Loucy (cell line): ENCODE data around the gene ZNF780B.

Experiments
- EZH2phosphoT487 ChIP-seq: fragments of 200-600 bp; IDR thresholded peaks from 2 replicates; pipeline ENCODE4 v1.6.1; 2018; ENCODE audit warnings: antibody characterized with exemption, mild to moderate bottlenecking, moderate library complexity, borderline replicate concordance
- TF ChIP-seq, protein P1 (sequence below): fragments of 200-600 bp; sonication (generic); conservative IDR thresholded peaks from 2 replicates; pipeline ENCODE4 v1.5.1; 2014; ENCODE audit warnings: mild to moderate bottlenecking, antibody characterized with exemption, low read length

DNA sequence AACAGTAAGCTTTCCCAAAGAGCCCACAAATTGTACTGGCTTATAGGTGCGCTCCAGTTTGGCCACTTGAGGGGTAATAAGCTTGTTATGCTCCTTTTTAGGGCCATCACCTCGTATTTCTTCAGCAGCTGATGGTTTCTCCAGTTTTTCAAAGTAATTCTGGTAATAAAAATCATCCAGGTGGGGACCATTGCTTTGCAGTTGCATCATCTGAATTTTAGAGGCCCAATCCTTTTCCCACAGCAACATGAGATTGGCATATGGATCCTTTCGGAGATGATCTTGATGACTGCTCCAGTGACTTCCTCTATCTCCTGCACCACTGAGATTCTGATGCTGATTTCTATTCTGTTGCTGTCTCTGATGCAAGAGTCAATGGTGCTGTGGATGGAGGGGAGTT lies 32.1 kb downstream of the ZNF780B start:
- TF ChIP-seq, protein P1, sequence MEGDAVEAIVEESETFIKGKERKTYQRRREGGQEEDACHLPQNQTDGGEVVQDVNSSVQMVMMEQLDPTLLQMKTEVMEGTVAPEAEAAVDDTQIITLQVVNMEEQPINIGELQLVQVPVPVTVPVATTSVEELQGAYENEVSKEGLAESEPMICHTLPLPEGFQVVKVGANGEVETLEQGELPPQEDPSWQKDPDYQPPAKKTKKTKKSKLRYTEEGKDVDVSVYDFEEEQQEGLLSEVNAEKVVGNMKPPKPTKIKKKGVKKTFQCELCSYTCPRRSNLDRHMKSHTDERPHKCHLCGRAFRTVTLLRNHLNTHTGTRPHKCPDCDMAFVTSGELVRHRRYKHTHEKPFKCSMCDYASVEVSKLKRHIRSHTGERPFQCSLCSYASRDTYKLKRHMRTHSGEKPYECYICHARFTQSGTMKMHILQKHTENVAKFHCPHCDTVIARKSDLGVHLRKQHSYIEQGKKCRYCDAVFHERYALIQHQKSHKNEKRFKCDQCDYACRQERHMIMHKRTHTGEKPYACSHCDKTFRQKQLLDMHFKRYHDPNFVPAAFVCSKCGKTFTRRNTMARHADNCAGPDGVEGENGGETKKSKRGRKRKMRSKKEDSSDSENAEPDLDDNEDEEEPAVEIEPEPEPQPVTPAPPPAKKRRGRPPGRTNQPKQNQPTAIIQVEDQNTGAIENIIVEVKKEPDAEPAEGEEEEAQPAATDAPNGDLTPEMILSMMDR = no peak
- no peak for TF ChIP-seq EZH2phosphoT487
